Epithelial cell of proximal tubule (primary cell): ENCODE measurements around the gene CD151. TPM values are rescaled to one million over a fixed set of nuclear protein-coding genes. Genes with fewer than 3 reads are reported as not detected.

Experiments used
- DNase-seq: peaks from one replicate; pipeline ENCODE4 v3.0.0-alpha.2; 2011; ENCODE audit warnings: low read depth
- H3K4me3 ChIP-seq: 2 replicates; pipeline ENCODE4 v1.5.1; 2011; ENCODE audit warnings: low read depth, mild to moderate bottlenecking, low read length
- CTCF ChIP-seq: conservative IDR thresholded peaks from 2 replicates; pipeline ENCODE4 v1.5.1; 2012; ENCODE audit warnings: low read depth, mild to moderate bottlenecking, low read length
- total RNA-seq: library from RNA; depleted of rRNA; stranded (reverse); fragments of >200 nt; gene quantifications from 2 replicates; pipeline ENCODE4 v1.2.3, GENCODE V29; 2015

The CD151 gene
- total RNA-seq: 538 and 626 TPM in 2 replicates

DNA sequence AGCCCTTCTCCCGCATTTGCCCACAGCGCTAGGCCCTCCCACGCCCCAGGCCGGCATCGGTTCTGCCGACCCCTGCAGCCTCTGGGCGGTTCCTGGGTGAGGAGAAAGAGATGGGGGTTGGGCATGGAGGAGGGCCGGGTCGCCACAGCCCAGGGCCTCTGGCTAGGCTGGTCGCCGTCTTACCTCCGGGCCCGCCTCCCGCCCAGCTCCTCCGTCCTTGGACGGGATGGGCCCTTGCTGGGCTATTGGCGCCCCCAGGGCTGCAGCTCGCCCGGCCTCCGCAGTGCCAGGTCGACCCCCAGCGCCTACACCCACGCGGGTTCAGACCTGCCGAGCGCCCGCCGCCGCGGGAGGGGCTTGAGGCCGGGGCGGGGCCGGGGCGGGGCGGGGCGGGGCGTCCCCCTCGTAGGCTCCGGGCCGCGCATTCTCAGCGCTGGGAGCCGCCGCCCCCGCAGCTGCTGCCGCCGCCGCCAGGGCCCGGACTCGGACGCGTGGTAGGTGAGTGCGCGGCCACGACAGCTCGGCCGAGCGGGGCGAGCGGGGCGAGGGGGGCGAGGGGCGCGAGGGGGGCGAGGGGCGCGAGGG lies at the start of gene CD151:
TSS of gene CD151 (plus strand) at position 424 of the 585 bp plus-strand sequence. CDS start 3,118 bp downstream, outside the sequence.
- TF ChIP-seq CTCF: no peak
- peak within 1 kb of the TSS; percentile 72 for H3K4me3 ChIP-seq
- DNase-seq: no peak

- H3K4me3 ChIP-seq: no peak overlapping the region
- TF ChIP-seq CTCF: peak; percentile 52
- no peak for DNase-seq
Observed at GRCh38 chr11:783581-784015, 49.2 kb upstream of the CD151 start.

DNA sequence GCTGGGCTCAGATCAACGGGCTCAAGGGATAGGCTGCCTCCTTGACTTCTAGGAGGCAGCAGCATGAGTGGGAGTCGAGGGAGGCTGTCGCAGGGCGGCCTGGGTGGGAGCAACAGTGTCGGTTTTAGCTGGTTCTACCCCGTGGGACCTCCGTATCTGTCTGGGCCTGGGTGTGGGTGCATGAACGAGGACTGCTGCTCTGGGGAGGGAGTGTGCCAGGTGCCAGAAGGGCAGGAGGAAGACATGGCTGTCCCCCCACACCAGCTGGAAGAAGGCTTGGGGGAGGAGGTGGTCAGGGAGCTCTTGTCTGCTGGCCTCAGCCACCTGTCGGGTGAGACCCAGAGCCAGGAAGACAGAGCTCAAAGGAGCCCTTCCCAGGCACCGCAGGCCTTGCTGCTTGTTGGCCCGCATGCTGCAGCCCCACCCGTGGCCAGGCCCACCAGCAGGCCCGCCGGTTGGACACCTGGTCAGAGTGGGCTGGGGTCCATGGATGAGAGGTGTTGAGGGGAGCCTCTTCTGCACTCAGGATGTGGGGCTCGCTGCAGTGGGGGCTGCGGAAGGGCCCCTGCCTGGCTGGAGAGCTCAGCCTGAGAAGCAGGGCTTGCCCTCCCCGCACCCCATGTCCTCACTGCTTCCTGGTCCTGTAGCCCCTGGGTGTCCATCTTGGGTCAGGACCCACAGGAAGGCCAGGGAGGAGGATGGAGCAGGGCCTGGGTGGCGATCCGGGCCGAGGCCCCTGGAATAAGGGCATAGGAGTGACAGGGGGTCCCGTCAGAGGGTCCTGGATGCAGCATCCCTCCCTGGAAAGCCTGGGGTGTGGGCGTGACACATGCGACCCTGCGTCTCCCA lies 46.3 kb upstream of the CD151 start:
- no peak for TF ChIP-seq CTCF
- no peak overlapping the region for H3K4me3 ChIP-seq
- DNase-seq: no peak

DNA sequence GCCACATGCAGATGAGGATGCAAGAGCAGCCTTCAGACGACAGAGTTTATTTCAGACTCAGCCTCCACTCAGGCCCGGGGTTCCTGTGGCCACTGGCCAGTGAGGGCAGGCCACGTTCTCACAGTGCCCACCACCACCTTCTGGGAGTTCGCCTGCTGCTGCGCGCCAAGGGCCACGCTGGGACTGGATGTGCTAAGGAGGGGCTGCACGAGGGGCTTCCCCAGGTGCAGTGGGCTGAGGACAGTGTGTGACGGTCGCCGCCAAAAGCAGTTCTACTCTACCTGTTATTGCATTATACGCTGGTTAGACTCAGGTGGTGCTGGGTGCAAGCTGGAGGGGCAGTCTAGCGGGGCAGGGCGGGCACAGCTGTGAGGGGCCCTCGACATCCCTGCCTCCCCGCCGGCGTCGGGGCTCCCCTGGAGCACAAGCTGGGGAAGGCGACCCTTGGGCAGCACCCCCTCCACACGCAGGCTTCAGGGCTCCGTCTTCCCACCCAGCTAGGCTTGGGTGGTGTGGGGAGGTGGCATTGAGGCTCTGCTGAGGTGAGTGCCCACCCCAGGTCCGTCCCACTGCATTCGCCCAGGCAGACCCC lies 45.6 kb upstream of the CD151 start:
- no peak for TF ChIP-seq CTCF
- DNase-seq: no peak
- H3K4me3 ChIP-seq: no peak overlapping the region

DNA sequence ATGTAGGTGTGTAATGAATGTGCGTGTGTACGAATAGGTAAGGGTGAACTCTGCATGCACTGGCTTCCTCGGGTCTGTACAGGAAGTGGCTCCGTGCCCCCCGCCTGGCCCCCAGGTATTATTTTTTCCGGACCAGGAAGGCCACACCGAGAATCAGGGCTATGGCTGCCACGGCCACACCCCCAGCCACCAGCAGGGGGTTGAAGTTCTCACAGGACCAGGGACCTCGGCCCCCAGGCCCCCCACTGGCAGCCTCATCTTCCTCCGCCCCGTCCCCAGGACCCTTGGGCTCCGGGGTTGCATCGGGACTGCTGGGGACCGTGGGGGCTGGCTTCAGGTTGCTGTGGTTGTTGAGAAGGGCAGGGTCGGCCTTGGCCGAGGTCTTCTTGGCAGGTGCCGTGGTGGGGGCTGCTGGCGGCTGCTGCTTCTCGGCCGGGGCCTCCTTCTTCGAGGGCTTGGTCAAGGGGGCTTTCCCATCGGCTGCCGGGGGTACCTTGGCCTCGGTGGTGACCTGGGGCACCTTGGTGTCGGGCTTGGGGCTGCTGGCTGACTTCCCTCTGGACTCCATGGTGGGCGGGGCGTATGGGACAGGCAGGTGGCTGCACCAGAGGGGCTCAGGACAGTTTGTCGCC lies 44.6 kb upstream of the CD151 start:
- no peak for TF ChIP-seq CTCF
- no peak overlapping the region for H3K4me3 ChIP-seq
- no peak for DNase-seq

GRCh38 chr11:788953-789940 lies 43.5 kb upstream of the CD151 start:
- TF ChIP-seq CTCF: no peak
- DNase-seq: no peak
- no peak overlapping the region for H3K4me3 ChIP-seq
